HPDE6-E6E7 (cell line): ENCODE data around the gene PACSIN1.

Source experiments
- DNase-seq: peaks from one replicate; pipeline ENCODE4 v3.0.0; 2011; ENCODE audit warnings: missing footprints; ENCODE audit errors: extremely low spot score

The PACSIN1 gene

DNA sequence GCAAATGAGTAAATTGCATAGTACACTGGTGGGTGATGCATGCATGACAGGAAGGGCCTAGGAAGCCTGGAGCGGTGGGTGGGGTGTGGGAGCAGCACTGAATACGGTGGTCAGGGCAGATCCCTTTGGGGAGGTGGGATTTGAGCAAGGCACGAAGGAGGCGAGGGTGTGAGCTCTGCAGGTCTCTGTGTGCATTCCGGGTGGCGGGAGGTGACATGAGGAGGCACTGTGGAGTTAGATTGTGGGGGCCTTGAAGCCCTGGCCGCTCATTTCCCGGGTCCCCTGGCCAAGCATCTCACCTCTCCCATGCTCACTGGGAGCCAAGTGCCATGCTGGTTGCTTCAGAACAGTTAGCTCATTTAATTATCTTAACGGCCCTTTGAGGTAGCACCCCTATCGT is 96.5 kb downstream of the PACSIN1 start:
- no peak for DNase-seq

DNA sequence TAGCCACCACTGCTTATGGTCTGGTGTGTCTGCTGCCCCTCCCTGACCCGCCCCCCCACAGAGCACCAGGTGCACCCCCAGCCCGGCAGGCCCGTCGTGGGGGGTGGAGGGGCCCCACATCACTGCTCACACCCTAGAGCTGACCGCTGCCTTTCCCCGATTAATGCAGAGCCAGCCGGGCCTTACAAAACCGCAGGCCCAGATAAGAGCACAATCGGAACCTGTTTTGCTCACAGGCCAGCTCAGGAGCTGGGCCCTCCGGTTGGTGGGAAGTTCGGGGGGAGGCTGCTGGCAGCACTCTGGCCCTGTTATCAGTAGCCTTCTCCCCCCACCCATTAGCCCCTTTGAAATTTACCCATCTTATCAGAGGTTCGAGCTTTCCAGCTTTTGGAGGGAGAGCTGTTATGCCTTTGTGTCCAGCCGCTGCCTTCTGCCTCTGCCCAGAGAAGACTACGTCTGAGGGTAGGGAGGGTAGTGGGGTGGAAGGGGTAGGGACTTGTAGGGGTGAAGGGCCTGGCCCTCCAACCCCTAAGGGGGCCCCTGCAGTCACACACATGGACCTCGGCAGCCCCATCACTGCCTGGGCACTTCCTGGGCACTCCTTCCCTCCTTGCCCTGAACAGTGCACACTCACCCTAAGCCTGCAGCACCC is 97.1 kb downstream of the PACSIN1 start:
- DNase-seq = no peak

GRCh38 chr6:34563513-34563870 is 97.6 kb downstream of the PACSIN1 start:
- no peak for DNase-seq

DNA sequence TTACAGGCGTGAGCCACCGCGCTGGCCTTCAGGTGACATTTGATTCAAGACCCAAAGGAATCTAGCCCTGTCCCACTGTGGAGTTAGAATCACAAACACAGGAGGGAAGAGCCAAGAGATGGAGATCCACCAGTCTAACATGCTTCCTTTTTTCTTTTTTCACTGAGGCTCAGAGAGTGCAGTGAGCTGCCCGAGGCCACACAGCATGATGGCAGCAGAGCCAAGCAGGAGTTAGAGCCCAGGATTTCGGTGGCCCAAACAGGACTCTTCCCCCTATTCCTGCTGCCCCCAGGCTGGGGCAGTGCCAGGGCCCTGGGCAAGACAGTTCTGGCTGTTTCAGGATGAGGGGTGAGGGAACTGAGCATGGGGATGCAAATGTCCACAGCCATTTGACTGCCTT is 98.3 kb downstream of the PACSIN1 start:
- no peak for DNase-seq

DNA sequence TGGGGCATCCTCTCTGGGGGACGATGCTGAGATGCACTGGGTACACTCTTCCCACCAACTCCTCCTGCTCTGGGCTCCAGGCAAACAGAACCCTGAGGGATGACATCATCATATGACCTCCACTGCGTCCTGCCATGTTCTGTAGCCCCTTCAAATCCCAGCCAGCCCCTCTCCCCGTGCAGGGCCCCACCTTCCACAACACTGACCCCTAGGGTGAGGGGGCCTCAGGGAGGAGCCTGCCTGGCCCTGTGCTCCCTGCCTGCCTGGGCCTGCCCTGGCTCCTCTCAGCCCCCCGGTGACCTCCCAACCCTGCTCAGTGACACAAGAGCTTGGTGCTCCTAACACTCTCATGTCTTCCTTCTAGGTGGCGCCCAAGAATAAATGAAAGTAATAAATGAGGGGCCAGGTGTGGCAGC is 99.9 kb downstream of the PACSIN1 start:
- DNase-seq = no peak

DNA sequence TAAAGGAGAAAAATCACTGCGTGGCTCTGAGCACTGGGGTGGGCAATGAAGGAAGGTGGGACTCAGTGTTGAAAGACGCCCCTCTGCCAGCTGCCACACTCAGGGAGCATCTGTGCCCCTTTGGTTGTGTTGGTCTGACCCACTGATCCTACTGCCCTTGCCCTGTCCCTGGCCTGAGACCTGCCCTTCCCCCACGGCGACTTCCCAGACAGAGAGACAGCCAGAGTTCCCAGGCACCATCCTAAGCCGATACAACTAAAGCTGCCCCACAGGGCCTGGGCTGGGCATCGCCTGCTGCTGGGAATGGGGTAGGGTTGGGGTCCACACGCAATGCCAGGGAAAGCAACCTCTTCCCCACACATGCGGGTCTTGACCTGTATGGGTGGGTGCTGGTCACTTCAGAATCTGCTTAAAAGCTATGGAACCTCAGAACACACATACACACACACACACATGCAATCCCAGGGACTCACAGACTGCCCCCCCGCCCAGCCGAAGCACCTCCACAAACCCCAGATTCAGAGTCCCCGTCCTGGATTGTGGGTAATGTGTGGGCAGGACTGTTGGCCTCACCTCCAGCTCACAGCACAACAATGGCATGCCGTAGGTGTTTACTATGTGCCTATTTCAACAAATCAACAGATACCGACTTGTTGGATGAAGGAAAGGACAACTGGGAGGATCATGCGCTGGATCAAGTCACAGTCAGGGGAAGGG is 101.1 kb downstream of the PACSIN1 start:
- DNase-seq = no peak

- DNase-seq = no peak
Measured at GRCh38 chr6:34568341-34569201, 102.7 kb downstream of the PACSIN1 start.

DNA sequence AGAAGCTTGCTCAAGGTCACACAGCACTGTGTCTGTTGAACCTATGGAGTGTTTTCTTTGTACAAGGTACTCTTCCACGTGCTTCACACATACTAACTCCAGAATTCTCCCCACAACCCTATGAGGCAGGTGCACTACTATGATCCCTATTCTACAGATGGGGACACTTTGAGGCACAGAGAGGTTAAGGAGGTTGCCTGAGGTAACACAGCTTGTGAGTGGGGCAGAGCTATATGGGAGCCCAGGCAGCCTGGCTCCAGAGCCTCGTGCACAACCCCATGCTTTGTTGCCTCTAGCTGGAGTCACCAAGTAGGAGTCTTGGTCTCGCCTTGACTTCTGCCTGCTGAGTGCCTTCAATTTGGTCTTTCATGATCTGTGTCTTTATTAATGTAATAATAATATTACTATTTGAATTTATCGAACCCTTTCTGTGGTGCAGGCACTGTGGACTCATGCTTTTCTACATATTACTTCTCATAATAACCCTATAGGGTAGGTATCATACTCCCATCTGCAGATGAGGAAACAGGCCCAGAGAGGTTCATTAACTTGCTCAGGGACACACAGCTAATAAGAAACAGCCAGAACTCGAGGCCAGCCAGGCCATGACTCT is 103.6 kb downstream of the PACSIN1 start:
- no peak for DNase-seq

DNA sequence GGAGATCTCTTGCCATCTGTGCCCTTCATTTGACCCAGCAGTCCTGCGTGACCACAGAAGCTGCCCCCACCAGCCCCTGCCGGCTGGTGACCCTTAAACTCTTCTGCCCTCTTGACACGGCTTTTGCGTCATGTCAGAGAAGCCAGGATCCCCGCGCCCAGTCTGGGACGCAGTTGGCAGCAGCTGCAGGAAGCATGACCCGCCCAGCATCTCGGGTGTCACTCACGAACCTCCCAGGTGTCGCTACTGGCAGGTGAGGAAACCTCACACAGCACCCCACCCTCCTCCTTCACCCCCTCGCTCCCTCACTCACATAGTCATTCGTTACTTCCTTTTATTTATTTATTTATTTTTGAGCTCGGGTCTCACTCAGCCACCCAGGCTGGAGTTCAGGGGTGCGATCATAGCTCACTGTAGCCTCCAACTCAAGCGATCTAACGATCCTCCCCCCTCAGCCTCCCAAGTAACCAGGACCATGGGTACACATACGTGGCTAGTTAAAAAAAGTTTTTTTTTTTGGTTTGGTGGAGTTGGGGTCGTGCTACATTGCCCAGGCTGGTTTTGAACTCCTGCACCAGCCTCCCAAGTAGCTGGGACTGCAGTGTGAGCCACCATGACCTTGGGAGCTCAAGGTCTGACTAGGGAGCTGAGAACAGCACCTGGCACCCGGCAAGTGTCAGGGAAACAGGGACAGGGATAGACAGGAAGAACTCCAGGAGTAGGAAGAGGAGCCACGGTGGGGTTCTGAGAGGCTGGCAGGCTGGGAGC is 104.4 kb downstream of the PACSIN1 start:
- DNase-seq = no peak

DNA sequence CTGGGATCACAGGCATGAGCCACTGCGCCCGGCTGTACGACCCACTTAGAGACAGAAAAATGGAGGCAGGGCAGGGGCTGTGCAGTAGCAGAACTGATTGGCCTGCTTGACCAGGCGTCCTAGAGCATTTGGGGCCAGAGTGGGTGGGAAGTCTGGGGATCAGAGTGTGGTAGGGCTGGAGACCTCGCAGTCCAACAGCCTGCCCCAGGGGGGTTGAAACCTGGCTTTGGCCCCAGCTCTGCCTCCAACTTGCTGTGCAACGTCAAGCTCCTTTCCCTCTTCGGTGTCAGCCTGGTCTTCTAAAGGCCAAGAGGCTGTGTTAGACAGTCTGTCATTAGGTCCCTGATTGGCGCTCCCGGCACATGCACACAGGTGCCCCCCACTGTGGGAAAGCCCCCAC is 105.5 kb downstream of the PACSIN1 start:
- DNase-seq = no peak

GRCh38 chr6:34572021-34572420 is 106.1 kb downstream of the PACSIN1 start:
- DNase-seq = no peak

- no peak for DNase-seq
Measured at GRCh38 chr6:34572585-34572984, 106.7 kb downstream of the PACSIN1 start.

DNA sequence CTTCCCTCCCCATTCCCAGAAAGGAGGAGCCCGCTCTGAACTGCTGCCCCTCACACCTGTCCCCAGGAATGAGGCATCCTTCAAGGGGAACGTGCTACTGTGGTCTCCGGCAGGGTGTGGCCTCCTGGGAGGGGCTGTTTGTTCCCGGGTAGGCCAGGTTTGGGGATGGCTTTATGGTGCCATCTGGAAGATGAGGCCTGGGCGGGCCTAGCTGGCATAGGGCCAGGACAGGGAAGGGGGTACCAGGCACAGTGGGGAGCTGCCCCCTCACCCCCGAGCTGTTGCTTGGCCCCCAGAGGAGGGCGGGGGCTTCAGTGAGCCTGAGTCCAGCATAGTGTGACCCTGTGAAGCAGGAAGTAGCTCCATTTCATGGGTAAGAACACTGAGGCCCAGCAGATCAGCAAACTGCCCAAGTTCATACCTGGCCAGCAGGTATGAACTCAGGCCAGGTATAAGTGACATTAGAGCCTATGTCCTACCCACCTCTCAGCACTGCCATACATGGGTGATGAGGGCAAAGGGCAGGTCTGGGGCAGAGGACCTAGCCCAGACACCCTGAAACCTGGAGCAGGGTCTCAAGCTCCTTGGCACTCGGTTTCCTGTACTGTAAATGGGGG is 107.8 kb downstream of the PACSIN1 start:
- no peak for DNase-seq

GRCh38 chr6:34574647-34575293 is 108.9 kb downstream of the PACSIN1 start:
- DNase-seq = no peak

DNA sequence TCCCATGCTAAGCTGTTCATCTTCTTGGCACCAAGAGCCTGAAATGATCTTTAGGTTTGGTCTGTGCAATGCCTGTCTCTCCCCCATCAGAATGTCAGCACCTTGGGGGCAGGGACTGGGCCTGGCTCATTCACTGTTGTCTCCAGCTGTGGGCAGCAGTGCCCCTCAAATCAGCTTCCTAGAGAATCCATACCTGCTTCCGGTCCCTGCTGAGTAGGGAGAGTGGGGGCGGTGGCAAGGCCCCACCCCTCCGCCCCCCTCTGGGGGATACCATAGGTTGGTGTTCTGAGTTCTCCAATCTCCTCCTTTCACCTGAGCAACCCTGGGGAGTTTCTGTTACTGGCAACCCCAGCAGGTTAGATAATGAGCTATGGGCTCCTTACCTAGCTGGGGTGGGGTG is 109.5 kb downstream of the PACSIN1 start:
- DNase-seq = no peak

- no peak for DNase-seq
Measured at GRCh38 chr6:34576286-34576955, 110.5 kb downstream of the PACSIN1 start.

GRCh38 chr6:34578445-34579262 is 112.8 kb downstream of the PACSIN1 start:
- DNase-seq = no peak

GRCh38 chr6:34580707-34581560 is 115.1 kb downstream of the PACSIN1 start:
- no peak for DNase-seq
